SK-N-SH (cell line): ENCODE measurements around the gene WNT1.

Experiments
- CTCF ChIP-seq: fragments of 200-600 bp; sonication (generic); IDR thresholded peaks from 2 replicates; pipeline ENCODE4 v1.6.1; 2017; ENCODE audit warnings: antibody characterized with exemption, mild to moderate bottlenecking, moderate library complexity
- EP300 ChIP-seq, 2 experiments: IDR thresholded peaks; 2 replicates each; pipeline versions ENCODE4 v1.4.0 to v1.6.1; 2012; ENCODE audit warnings: borderline replicate concordance in 1 of 2, low read depth in 1 of 2, low read length in 1 of 2
- EZH2phosphoT487 ChIP-seq: fragments of 200-600 bp; sonication (generic); IDR thresholded peaks from 2 replicates; pipeline ENCODE4 v1.6.1; 2017; ENCODE audit warnings: low read depth, mixed run types, mild to moderate bottlenecking, antibody characterized with exemption, moderate library complexity, borderline replicate concordance
- GABPA ChIP-seq: IDR thresholded peaks from 2 replicates; pipeline ENCODE4 v1.4.0; 2012; ENCODE audit warnings: low read depth, mild to moderate bottlenecking
- POLR2AphosphoS5 ChIP-seq: IDR thresholded peaks from 2 replicates; pipeline ENCODE4 v1.6.1; 2012; ENCODE audit warnings: low read depth, low read length
- SIN3A ChIP-seq: IDR thresholded peaks from 2 replicates; pipeline ENCODE4 v1.6.1; 2012; ENCODE audit warnings: low read depth, mild to moderate bottlenecking, low read length, moderate library complexity, borderline replicate concordance
- TEAD4 ChIP-seq: IDR thresholded peaks from 2 replicates; pipeline ENCODE4 v1.4.0; 2012; ENCODE audit warnings: mild to moderate bottlenecking, borderline replicate concordance; ENCODE audit not compliant: insufficient read depth
- YY1 ChIP-seq: IDR thresholded peaks from 2 replicates; pipeline ENCODE4 v1.4.0; 2012; ENCODE audit warnings: low read depth, mild to moderate bottlenecking

GRCh38 chr12:48985901-48986300 lies 7.8 kb downstream of the WNT1 start:
- TF ChIP-seq CTCF (no peak), GABPA (no peak), SIN3A (no peak), TEAD4 (no peak), EP300 (IDR thresholded peaks at IDR 0.05; ENCODE audit: borderline replicate concordance in 1 of 2, low read depth in 1 of 2, low read length in 1 of 2) (no peak), YY1 (no peak), EZH2phosphoT487 (no peak), POLR2AphosphoS5 (no peak)
